A673 (cell line): ENCODE results near the gene HSD17B3.

Experiments used
- EZH2 ChIP-seq: fragments of 200-600 bp; sonication (generic); IDR thresholded peaks from 2 replicates; pipeline ENCODE4 v1.6.1; 2017; ENCODE audit warnings: borderline replicate concordance, low read depth, mild to moderate bottlenecking, mixed read lengths, antibody characterized with exemption, low read length; ENCODE audit not compliant: poor library complexity, severe bottlenecking
- TF ChIP-seq, protein P1 (sequence below): fragments of 300-800, 200-600 bp; sonication (generic); conservative IDR thresholded peaks from 2 replicates; pipeline ENCODE4 v1.5.1; 2017; ENCODE audit warnings: low read depth, mild to moderate bottlenecking, antibody characterized with exemption, low read length, moderate library complexity, mixed read lengths

DNA sequence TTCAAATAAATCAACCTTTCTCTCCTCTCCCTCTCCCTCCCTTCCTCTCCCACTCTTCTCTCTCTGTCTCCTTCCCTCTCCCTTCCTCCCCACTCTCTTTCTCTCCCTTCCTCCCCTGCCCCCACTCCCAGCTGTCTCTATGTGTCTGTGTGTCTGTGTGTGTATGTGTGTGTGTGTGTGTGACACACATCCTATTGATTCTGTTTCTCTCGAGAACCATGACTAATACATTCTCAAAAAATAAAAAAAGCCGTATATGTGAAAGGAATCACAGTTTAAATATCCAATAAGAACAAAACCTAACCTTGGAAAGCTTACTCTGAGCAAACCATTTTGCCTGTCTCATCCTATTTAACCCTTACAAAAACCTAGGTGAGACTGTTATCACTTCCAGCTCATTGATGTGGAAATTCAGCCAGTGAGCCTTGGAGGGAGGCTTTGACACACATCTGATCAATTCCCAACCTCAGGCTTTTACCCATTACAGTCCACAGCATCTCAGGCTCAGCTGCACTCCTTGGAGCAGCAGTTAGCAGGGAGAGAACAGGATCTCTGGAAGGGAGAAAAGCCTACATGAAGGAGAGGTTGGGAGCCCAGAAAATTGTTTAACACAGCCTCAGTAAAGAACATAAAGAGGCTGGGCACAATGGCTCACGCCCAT lies 8.3 kb downstream of the HSD17B3 start:
- TF ChIP-seq, protein P1, sequence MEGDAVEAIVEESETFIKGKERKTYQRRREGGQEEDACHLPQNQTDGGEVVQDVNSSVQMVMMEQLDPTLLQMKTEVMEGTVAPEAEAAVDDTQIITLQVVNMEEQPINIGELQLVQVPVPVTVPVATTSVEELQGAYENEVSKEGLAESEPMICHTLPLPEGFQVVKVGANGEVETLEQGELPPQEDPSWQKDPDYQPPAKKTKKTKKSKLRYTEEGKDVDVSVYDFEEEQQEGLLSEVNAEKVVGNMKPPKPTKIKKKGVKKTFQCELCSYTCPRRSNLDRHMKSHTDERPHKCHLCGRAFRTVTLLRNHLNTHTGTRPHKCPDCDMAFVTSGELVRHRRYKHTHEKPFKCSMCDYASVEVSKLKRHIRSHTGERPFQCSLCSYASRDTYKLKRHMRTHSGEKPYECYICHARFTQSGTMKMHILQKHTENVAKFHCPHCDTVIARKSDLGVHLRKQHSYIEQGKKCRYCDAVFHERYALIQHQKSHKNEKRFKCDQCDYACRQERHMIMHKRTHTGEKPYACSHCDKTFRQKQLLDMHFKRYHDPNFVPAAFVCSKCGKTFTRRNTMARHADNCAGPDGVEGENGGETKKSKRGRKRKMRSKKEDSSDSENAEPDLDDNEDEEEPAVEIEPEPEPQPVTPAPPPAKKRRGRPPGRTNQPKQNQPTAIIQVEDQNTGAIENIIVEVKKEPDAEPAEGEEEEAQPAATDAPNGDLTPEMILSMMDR: no peak
- no peak for TF ChIP-seq EZH2
